ENCODE measurements around the gene CDH4. TPM values are rescaled to one million over a fixed set of nuclear protein-coding genes. Genes with fewer than 3 reads are reported as not detected.

Gene CDH4
- polyA plus RNA-seq, 1 donor (not counting 4 experiments of a cell fraction or from before 2014, with no cell fraction given), result 2.2 TPM

GRCh38 chr20:61458146-61458746 is 206.2 kb downstream of the CDH4 start:
- TF ChIP-seq EZH2 (IDR thresholded peaks at IDR 0.05; ENCODE audit: low read length) (no peak), CTCF (optimal IDR thresholded peaks at IDR 0.05 in 1 of 3, IDR thresholded peaks at IDR 0.05 in 1 of 3, conservative IDR thresholded peaks at IDR 0.05 in 1 of 3; ENCODE audit: extremely low read depth in 1 of 3, insufficient read depth in 2 of 3, low read length in 3 of 3) (no peak)
- dilution Hi-C loops (cut with MboI; ENCODE audit: extremely low pct_ligation_motif_present, low sequenced_read_pairs), result no loop called here
- H3K27ac ChIP-seq (ENCODE audit: control insufficient read depth, insufficient read depth, low read length), result no peak overlapping the region
- no peak overlapping the region for H3K4me2 ChIP-seq (ENCODE audit: control insufficient read depth, extremely low read depth, insufficient read depth, low read depth, low read length)
- H3K36me3 ChIP-seq (ENCODE audit: control insufficient read depth in 2 of 2, extremely low read depth in 1 of 2, insufficient read depth in 2 of 2, low read length in 2 of 2), result no peaks in the 10 kb centered on the region
- no peak overlapping the region for H2AFZ ChIP-seq (ENCODE audit: control insufficient read depth, low read length)
- no peaks in the 10 kb centered on the region for H3K9me3 ChIP-seq (ENCODE audit: control insufficient read depth, low read depth, low read length)
- no peak for FAIRE-seq
- no peak for DNase-seq (ENCODE audit: low read depth, low spot score)
- peaks cover 19% of the 10 kb centered on the region for H4K20me1 ChIP-seq (ENCODE audit: control insufficient read depth, extremely low read depth, insufficient read depth, low read length)
- H3K9ac ChIP-seq (ENCODE audit: control insufficient read depth, extremely low read depth, insufficient read depth, low read length), result no peak overlapping the region
- H3K4me3 ChIP-seq (ENCODE audit: control insufficient read depth in 2 of 3, extremely low read depth in 1 of 3, insufficient read depth in 2 of 3, low read depth in 1 of 3, low read length in 3 of 3), result no peak overlapping the region
- no peaks in the 10 kb centered on the region for H3K27me3 ChIP-seq (ENCODE audit: control insufficient read depth, extremely low read depth, insufficient read depth, low read length)
- H3K9me1 ChIP-seq (ENCODE audit: control insufficient read depth, extremely low read depth, insufficient read depth, low read length), result no peaks in the 10 kb centered on the region
- peaks cover 7% of the 10 kb centered on the region for H3K79me2 ChIP-seq (ENCODE audit: control insufficient read depth, insufficient read depth, low read length)
- no peaks in the 10 kb centered on the region for H3K4me1 ChIP-seq (ENCODE audit: control insufficient read depth, extremely low read depth, insufficient read depth, low read length)

- no peak for TF ChIP-seq CTCF (optimal IDR thresholded peaks at IDR 0.05 in 1 of 3, IDR thresholded peaks at IDR 0.05 in 1 of 3, conservative IDR thresholded peaks at IDR 0.05 in 1 of 3; ENCODE audit: extremely low read depth in 1 of 3, insufficient read depth in 2 of 3, low read length in 3 of 3)
- TF ChIP-seq EZH2 (IDR thresholded peaks at IDR 0.05; ENCODE audit: low read length), result no peak
- H2AFZ ChIP-seq (ENCODE audit: control insufficient read depth, low read length), result no peak overlapping the region
- no peaks in the 10 kb centered on the region for H3K36me3 ChIP-seq (ENCODE audit: control insufficient read depth in 2 of 2, extremely low read depth in 1 of 2, insufficient read depth in 2 of 2, low read length in 2 of 2)
- H3K4me2 ChIP-seq (ENCODE audit: control insufficient read depth, extremely low read depth, insufficient read depth, low read depth, low read length), result no peak overlapping the region
- H3K4me1 ChIP-seq (ENCODE audit: control insufficient read depth, extremely low read depth, insufficient read depth, low read length), result no peaks in the 10 kb centered on the region
- H3K79me2 ChIP-seq (ENCODE audit: control insufficient read depth, insufficient read depth, low read length), result peaks cover 7% of the 10 kb centered on the region
- peaks cover 19% of the 10 kb centered on the region for H4K20me1 ChIP-seq (ENCODE audit: control insufficient read depth, extremely low read depth, insufficient read depth, low read length)
- H3K27ac ChIP-seq (ENCODE audit: control insufficient read depth, insufficient read depth, low read length), result no peak overlapping the region
- no peaks in the 10 kb centered on the region for H3K9me1 ChIP-seq (ENCODE audit: control insufficient read depth, extremely low read depth, insufficient read depth, low read length)
- no peaks in the 10 kb centered on the region for H3K27me3 ChIP-seq (ENCODE audit: control insufficient read depth, extremely low read depth, insufficient read depth, low read length)
- no peak overlapping the region for H3K9ac ChIP-seq (ENCODE audit: control insufficient read depth, extremely low read depth, insufficient read depth, low read length)
- no peak for FAIRE-seq
- no peak for DNase-seq (ENCODE audit: low read depth, low spot score)
- H3K4me3 ChIP-seq (ENCODE audit: control insufficient read depth in 2 of 3, extremely low read depth in 1 of 3, insufficient read depth in 2 of 3, low read depth in 1 of 3, low read length in 3 of 3), result no peak overlapping the region
- no peaks in the 10 kb centered on the region for H3K9me3 ChIP-seq (ENCODE audit: control insufficient read depth, low read depth, low read length)
- dilution Hi-C loops (cut with MboI; ENCODE audit: extremely low pct_ligation_motif_present, low sequenced_read_pairs), result no loop called here
These were observed 207.2 kb downstream of the CDH4 start for GRCh38 chr20:61459266-61459665.

All from keratinocyte (primary cell).